H7 (cell line): Measurements from ENCODE around the gene KCNJ5. TPM values are rescaled to one million over a fixed set of nuclear protein-coding genes. Genes with fewer than 3 reads are reported as not detected.
A peak's percentile ranks its signal among the peaks of the same experiment; 100 is the strongest.
"Not testable (repeated sequence)": the region's sequence is repeated elsewhere in the genome, so short reads cannot be mapped to it uniquely, and the experiment has no call there.

ENCODE experiments used
- DNase-seq: peaks from one replicate; pipeline ENCODE4 v3.0.0; 2012
- H3K27me3 ChIP-seq: 2 replicates; pipeline ENCODE4 v1.6.0; 2011; ENCODE audit warnings: mild to moderate bottlenecking, low read length; ENCODE audit not compliant: control insufficient read depth, insufficient read depth
- H3K36me3 ChIP-seq: replicated peaks from 2 replicates; pipeline ENCODE4 v1.5.1; 2011; ENCODE audit warnings: low read length; ENCODE audit not compliant: control insufficient read depth, insufficient read depth
- H3K4me3 ChIP-seq: 2 replicates; pipeline ENCODE4 v1.5.1; 2011; ENCODE audit warnings: low read depth, mild to moderate bottlenecking, control low read depth, low read length, moderate library complexity; ENCODE audit not compliant: insufficient read depth
- total RNA-seq: library from RNA; depleted of rRNA; stranded (reverse); fragments of >200 nt; shearing (Covaris generic); gene quantifications from 2 replicates; pipeline ENCODE4 v1.2.3, GENCODE V29; 2014

Gene KCNJ5
- total RNA-seq, 1 experiment from 2014 or later: 0.35 TPM

- Histone ChIP-seq H3K4me3 (no peak overlapping the region), H3K36me3 (no peaks in the 10 kb centered on the region), H3K27me3 (peaks cover 45% of the 10 kb centered on the region)
- no peak for DNase-seq
Measured at GRCh38 chr11:128907585-128907984, 16.4 kb downstream of the KCNJ5 start.

- DNase-seq: no peak
- Histone ChIP-seq H3K4me3 (no peak overlapping the region), H3K36me3 (no peaks in the 10 kb centered on the region), H3K27me3 (peaks cover 35% of the 10 kb centered on the region)
Measured at GRCh38 chr11:128908391-128909246, 17.5 kb downstream of the KCNJ5 start.

GRCh38 chr11:128909438-128910125, 18.4 kb downstream of the KCNJ5 start:
- no peak overlapping the region for H3K4me3 ChIP-seq
- DNase-seq: no peak
- H3K27me3 ChIP-seq: peaks cover 27% of the 10 kb centered on the region
- no peaks in the 10 kb centered on the region for H3K36me3 ChIP-seq

GRCh38 chr11:128910576-128910975, 19.4 kb downstream of the KCNJ5 start:
- no peak for DNase-seq
- Histone ChIP-seq H3K36me3 (no peaks in the 10 kb centered on the region), H3K4me3 (no peak overlapping the region)

GRCh38 chr11:128911239-128911638, 20.1 kb downstream of the KCNJ5 start:
- no peak for DNase-seq
- H3K4me3 ChIP-seq: no peak overlapping the region
- no peaks in the 10 kb centered on the region for H3K36me3 ChIP-seq
- peaks cover 19% of the 10 kb centered on the region; the same call in 1 of the 2 replicates for H3K27me3 ChIP-seq

More at GRCh38 chr11:128910576-128910975, 19.4 kb downstream of the KCNJ5 start:
- peaks cover 22% of the 10 kb centered on the region for H3K27me3 ChIP-seq

- Histone ChIP-seq H3K36me3 (no peaks in the 10 kb centered on the region), H3K4me3 (no peak overlapping the region), H3K27me3 (peaks cover 15% of the 10 kb centered on the region; the same call in 1 of the 2 replicates)
- DNase-seq: no peak
Measured at GRCh38 chr11:128911701-128912100, 20.5 kb downstream of the KCNJ5 start.

- H3K36me3 ChIP-seq: no peaks in the 10 kb centered on the region
- no peak for DNase-seq
- H3K27me3 ChIP-seq: peaks cover 8% of the 10 kb centered on the region; the same call in 1 of the 2 replicates
- H3K4me3 ChIP-seq: no peak overlapping the region
Measured at GRCh38 chr11:128913806-128914205, 22.6 kb downstream of the KCNJ5 start.

GRCh38 chr11:128914216-128915148, 23.3 kb downstream of the KCNJ5 start:
- H3K36me3 ChIP-seq: no peaks in the 10 kb centered on the region
- peaks cover 8% of the 10 kb centered on the region; the same call in 1 of the 2 replicates for H3K27me3 ChIP-seq
- DNase-seq: peak; percentile 42
- H3K4me3 ChIP-seq: no peak overlapping the region

- H3K27me3 ChIP-seq: peaks cover 9% of the 10 kb centered on the region; the same call in 1 of the 2 replicates
- no peak overlapping the region for H3K4me3 ChIP-seq
- H3K36me3 ChIP-seq: no peaks in the 10 kb centered on the region
- DNase-seq: no peak
Measured at GRCh38 chr11:128915149-128915521, 24.0 kb downstream of the KCNJ5 start.

GRCh38 chr11:128916037-128916572, 24.9 kb downstream of the KCNJ5 start:
- Histone ChIP-seq H3K27me3 (peaks cover 7% of the 10 kb centered on the region; the same call in 1 of the 2 replicates), H3K36me3 (no peaks in the 10 kb centered on the region), H3K4me3 (no peak overlapping the region)
- no peak for DNase-seq

- H3K4me3 ChIP-seq: no peak overlapping the region
- H3K27me3 ChIP-seq: peaks cover 7% of the 10 kb centered on the region; the same call in 1 of the 2 replicates
- no peaks in the 10 kb centered on the region for H3K36me3 ChIP-seq
- DNase-seq: no peak
Measured at GRCh38 chr11:128916681-128917080, 25.5 kb downstream of the KCNJ5 start.

- Histone ChIP-seq H3K4me3 (no peak overlapping the region), H3K27me3 (peaks cover 9% of the 10 kb centered on the region), H3K36me3 (no peaks in the 10 kb centered on the region)
- DNase-seq: no peak
Measured at GRCh38 chr11:128917144-128917724, 26.1 kb downstream of the KCNJ5 start.

GRCh38 chr11:128919216-128919615, 28.1 kb downstream of the KCNJ5 start:
- Histone ChIP-seq H3K36me3 (no peaks in the 10 kb centered on the region), H3K4me3 (no peak overlapping the region), H3K27me3 (peaks cover 9% of the 10 kb centered on the region)
- no peak for DNase-seq

GRCh38 chr11:128919635-128920034, 28.5 kb downstream of the KCNJ5 start:
- not testable (repeated sequence) for DNase-seq, H3K4me3 ChIP-seq, H3K36me3 ChIP-seq
- H3K27me3 ChIP-seq: peaks cover 12% of the 10 kb centered on the region
